SK-N-MC (cell line): ENCODE results near the gene YPEL5.

Experiments
- DNase-seq: peaks from one replicate; pipeline ENCODE4 v3.0.0-alpha.2; 2011; ENCODE audit warnings: low read depth, low spot score
- H3K27ac ChIP-seq: fragments of 200-600 bp; sonication (generic); 2 replicates; pipeline ENCODE4 v1.5.1; 2016; ENCODE audit warnings: mixed run types
- H3K36me3 ChIP-seq: fragments of 200-600 bp; sonication (generic); 2 replicates; pipeline ENCODE4 v1.6.1; 2017; ENCODE audit warnings: antibody characterized with exemption, low read length, mixed read lengths; ENCODE audit not compliant: insufficient read depth
- H3K4me3 ChIP-seq: fragments of 200-600 bp; sonication (generic); 2 replicates; pipeline ENCODE4 v1.5.1; 2016
- H3K9ac ChIP-seq: fragments of 200-600 bp; sonication (generic); 2 replicates; pipeline ENCODE4 v1.8.0; 2017; ENCODE audit warnings: mixed run types, mixed read lengths; ENCODE audit not compliant: insufficient read length
- H3K9me3 ChIP-seq: fragments of 200-600 bp; sonication (generic); 2 replicates; pipeline ENCODE4 v1.6.1; 2017; ENCODE audit warnings: low read depth, mild to moderate bottlenecking, antibody characterized with exemption, low read length, moderate library complexity, mixed read lengths
- EZH2 ChIP-seq: fragments of 200-600 bp; sonication (generic); IDR thresholded peaks from one replicate; pipeline ENCODE4 v1.6.1; 2017; ENCODE audit warnings: antibody characterized with exemption
- FOXP2 ChIP-seq: optimal IDR thresholded peaks from 2 replicates; pipeline ENCODE3; 2011; ENCODE audit warnings: mild to moderate bottlenecking, moderate library complexity; ENCODE audit not compliant: insufficient read depth; ENCODE audit errors: extremely low read length, control extremely low read depth
- POLR2AphosphoS5 ChIP-seq: IDR thresholded peaks from 2 replicates; pipeline ENCODE4 v1.6.1; 2012; ENCODE audit warnings: mild to moderate bottlenecking, low read depth, low read length, borderline replicate concordance

Gene YPEL5

DNA sequence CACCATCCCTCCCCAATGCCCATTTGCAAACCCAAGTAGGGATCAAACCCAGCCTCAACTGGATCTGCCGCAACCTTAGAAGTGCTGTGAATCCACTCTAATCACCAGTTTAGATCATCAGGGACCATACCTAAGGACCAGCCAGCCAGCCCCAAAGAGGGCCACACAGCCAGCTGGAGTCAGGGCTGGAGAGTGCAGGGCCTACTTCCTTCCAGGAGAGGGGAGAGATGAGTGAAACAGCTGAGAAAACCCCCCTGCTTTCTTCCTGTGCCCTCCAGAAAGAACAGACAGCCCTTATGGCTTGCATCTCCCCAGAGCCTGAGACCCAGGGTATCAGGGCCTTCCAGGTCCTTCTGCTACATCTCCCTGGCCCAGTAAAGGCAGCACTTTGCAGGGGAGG is 25.8 kb downstream of the YPEL5 start:
- no peak overlapping the region for H3K27ac ChIP-seq
- TF ChIP-seq POLR2AphosphoS5 (no peak), FOXP2 (no peak)

DNA sequence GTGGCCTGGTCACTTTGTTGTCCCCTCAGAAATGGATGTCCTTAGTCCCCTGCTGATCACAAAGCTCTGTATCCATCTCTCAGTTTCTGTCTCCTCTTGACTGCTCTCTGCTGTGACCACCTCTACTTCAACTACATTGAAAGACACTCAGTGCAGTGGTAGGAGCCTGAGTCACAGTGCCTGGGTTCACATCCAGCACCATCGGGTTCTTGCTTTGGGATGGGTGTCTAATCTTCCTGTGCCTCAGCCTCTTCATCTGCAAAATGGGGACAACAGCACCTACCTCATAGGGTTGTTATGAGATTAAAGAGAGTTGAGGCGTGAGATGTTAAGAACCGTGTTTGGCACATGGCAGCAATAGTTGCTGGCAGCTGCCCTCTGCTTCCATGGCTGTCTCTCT is 30.6 kb downstream of the YPEL5 start:
- Histone ChIP-seq H3K4me3 (no peak overlapping the region), H3K9ac (no peak overlapping the region), H3K9me3 (no peaks in the 10 kb centered on the region), H3K27ac (no peak overlapping the region), H3K36me3 (no peaks in the 10 kb centered on the region)
- no peak for TF ChIP-seq FOXP2
- no peak for TF ChIP-seq POLR2AphosphoS5
- no peak for DNase-seq

More for the DNA sequence above, 25.8 kb downstream of the YPEL5 start:
- Histone ChIP-seq H3K36me3 (no peaks in the 10 kb centered on the region), H3K9me3 (no peaks in the 10 kb centered on the region), H3K9ac (no peak overlapping the region), H3K4me3 (no peak overlapping the region)
- DNase-seq: no peak

DNA sequence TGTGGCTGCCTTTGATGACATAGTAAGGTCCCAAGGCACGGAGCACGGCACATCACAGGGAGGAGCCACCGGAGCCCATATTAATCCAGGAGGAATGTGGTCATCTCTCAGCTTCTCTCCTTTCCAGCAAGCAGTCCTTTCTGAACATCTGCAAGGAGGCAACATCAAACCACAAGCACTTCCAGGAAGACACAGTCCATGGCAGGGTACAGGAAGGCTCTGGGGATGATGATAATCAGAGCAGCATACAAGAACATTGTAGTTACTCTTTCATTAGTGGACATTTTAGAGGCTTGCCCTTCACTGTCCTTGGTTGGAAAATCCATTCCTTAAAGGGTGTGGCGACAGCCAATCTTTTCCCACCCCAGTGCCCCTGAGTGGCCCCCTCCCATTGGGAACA is 31.1 kb downstream of the YPEL5 start:
- H3K27ac ChIP-seq: no peak overlapping the region
- DNase-seq: no peak

GRCh38 chr2:30178618-30179434 is 32.0 kb downstream of the YPEL5 start:
- no peak overlapping the region for H3K4me3 ChIP-seq
- no peak for TF ChIP-seq EZH2
- no peak for TF ChIP-seq FOXP2
- no peak for TF ChIP-seq POLR2AphosphoS5
- no peak overlapping the region for H3K27ac ChIP-seq
- H3K9ac ChIP-seq: no peak overlapping the region
- H3K36me3 ChIP-seq: no peaks in the 10 kb centered on the region
- H3K9me3 ChIP-seq: no peaks in the 10 kb centered on the region
- DNase-seq: no peak

More for the DNA sequence above, 31.1 kb downstream of the YPEL5 start:
- TF ChIP-seq EZH2: no peak
- TF ChIP-seq POLR2AphosphoS5: no peak
- no peak for TF ChIP-seq FOXP2
- Histone ChIP-seq H3K4me3 (no peak overlapping the region), H3K36me3 (no peaks in the 10 kb centered on the region), H3K9me3 (no peaks in the 10 kb centered on the region), H3K9ac (no peak overlapping the region)

DNA sequence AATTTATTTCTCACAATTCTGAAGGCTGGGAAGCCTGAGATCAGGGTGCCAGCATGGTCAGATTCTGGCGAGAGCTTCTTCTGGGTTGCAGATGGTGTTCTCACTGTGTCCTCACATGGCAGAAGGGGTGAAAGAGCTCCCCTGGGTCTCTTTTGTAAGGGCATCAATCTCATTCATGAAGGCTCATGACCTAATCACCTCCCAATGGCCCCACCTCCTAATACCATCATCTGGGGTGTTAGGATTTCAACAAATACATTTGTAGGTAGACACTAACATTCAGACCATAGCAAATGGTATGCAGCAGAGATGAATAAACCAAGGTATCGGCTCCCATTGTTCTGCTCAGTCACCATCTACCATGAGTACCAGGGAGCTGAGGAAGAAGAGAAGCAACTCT is 32.7 kb downstream of the YPEL5 start:
- Histone ChIP-seq H3K36me3 (no peaks in the 10 kb centered on the region), H3K27ac (no peak overlapping the region), H3K9me3 (no peaks in the 10 kb centered on the region), H3K9ac (no peak overlapping the region), H3K4me3 (no peak overlapping the region)
- TF ChIP-seq POLR2AphosphoS5 (no peak), FOXP2 (no peak)
- DNase-seq: no peak

- no peak for DNase-seq
- Histone ChIP-seq H3K4me3 (no peak overlapping the region), H3K9me3 (no peaks in the 10 kb centered on the region), H3K9ac (no peak overlapping the region), H3K36me3 (no peaks in the 10 kb centered on the region), H3K27ac (no peak overlapping the region)
- no peak for TF ChIP-seq FOXP2
- TF ChIP-seq POLR2AphosphoS5: no peak
- no peak for TF ChIP-seq EZH2
Observed at GRCh38 chr2:30180226-30180625, 33.4 kb downstream of the YPEL5 start.

- TF ChIP-seq POLR2AphosphoS5 (no peak), EZH2 (no peak), FOXP2 (no peak)
- no peaks in the 10 kb centered on the region for H3K36me3 ChIP-seq
- H3K9ac ChIP-seq: no peak overlapping the region
- no peak for DNase-seq
- no peaks in the 10 kb centered on the region for H3K9me3 ChIP-seq
- H3K4me3 ChIP-seq: no peak overlapping the region
- H3K27ac ChIP-seq: no peak overlapping the region
Observed at GRCh38 chr2:30181176-30181575, 34.4 kb downstream of the YPEL5 start.

DNA sequence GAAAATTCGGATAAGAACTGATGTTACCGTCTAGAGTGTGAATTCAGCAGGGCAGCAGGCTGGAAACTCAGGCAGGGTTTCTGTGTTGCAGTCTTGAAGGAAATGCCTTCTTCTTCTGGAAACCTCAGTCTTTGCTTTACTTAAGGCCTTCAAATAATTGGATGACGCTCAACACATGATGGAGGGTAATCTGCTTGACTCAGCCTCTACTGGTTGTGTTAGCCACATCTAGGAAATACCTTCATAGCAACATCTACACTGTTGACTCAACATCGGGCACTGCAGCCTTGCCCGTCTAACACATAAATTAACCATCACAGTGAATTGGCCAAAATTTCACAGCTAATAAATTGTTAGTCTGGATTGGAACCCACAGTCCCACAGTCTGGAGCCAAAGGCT is 37.2 kb downstream of the YPEL5 start:
- no peaks in the 10 kb centered on the region for H3K36me3 ChIP-seq
- H3K9me3 ChIP-seq: no peaks in the 10 kb centered on the region
- H3K9ac ChIP-seq: no peak overlapping the region
- no peak for TF ChIP-seq FOXP2
- no peak for TF ChIP-seq EZH2
- TF ChIP-seq POLR2AphosphoS5: no peak
- DNase-seq: no peak
- no peak overlapping the region for H3K4me3 ChIP-seq
- H3K27ac ChIP-seq: no peak overlapping the region

DNA sequence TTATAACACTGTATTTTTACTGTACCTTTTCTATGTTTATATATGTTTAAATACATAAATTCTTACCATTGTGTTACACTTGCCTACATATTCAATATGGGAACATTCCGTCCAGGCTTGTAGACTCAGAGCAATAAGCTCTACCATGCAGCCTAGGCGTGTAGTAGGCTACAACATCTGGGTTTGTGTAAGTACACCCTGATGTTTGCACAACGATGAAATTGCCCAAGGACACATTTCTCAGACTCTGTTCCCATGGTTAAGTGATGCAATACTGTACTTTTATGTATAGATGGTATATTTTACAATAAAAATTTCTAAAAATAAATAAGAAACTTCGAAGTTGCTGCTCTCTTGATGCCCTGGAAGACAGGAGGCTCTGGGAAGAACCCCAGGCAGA is 38.4 kb downstream of the YPEL5 start:
- TF ChIP-seq FOXP2 (no peak), EZH2 (no peak), POLR2AphosphoS5 (no peak)
- DNase-seq: peak; percentile 94
- H3K4me3 ChIP-seq: no peak overlapping the region
- no peaks in the 10 kb centered on the region for H3K9me3 ChIP-seq
- H3K36me3 ChIP-seq: no peaks in the 10 kb centered on the region
- H3K27ac ChIP-seq: peak overlapping the region; percentile 81
- H3K9ac ChIP-seq: peak overlapping the region; percentile 12
